Brain microvascular endothelial cell (primary cell): ENCODE measurements around the gene KAZN.

Experiments used
- DNase-seq: peaks from one replicate; pipeline ENCODE4 v3.0.0-alpha.2; 2020
- H3K27ac ChIP-seq: fragments of 250-450 bp; sonication (Bioruptor Pico); 2 replicates; pipeline ENCODE4 v1.5.1; 2020; ENCODE audit warnings: mild to moderate bottlenecking, moderate library complexity
- H3K27me3 ChIP-seq: fragments of 250-450 bp; sonication (Bioruptor Pico); replicated peaks from 2 replicates; pipeline ENCODE4 v1.5.1; 2020; ENCODE audit warnings: mild to moderate bottlenecking
- H3K36me3 ChIP-seq: fragments of 250-450 bp; sonication (Bioruptor Pico); replicated peaks from 2 replicates; pipeline ENCODE4 v1.5.1; 2020; ENCODE audit warnings: mild to moderate bottlenecking
- H3K4me3 ChIP-seq: 2 replicates; pipeline ENCODE4 v1.5.1; 2011; ENCODE audit warnings: low read depth, mild to moderate bottlenecking, control low read depth, low read length, moderate library complexity
- CTCF ChIP-seq: IDR thresholded peaks from 2 replicates; pipeline ENCODE4 v1.5.1; 2011; ENCODE audit warnings: low read depth, mild to moderate bottlenecking, moderate library complexity, low read length, control low read depth, inconsistent platforms; ENCODE audit errors: missing control alignments
- in situ Hi-C: cut with HindIII; loops from 2 replicates; pipeline ENCODE4 v1.10.0; 2017; ENCODE audit warnings: low sequenced_read_pairs, low pct_ligation_motif_present

KAZN gene

GRCh38 chr1:14686701-14687100 lies 88.2 kb downstream of the KAZN start:
- in situ Hi-C loops, result no loop called here
- no peaks in the 10 kb centered on the region for H3K36me3 ChIP-seq
- no peaks in the 10 kb centered on the region for H3K27me3 ChIP-seq
- TF ChIP-seq CTCF, result no peak
- no peak for DNase-seq
- no peak overlapping the region for H3K27ac ChIP-seq
- no peak overlapping the region for H3K4me3 ChIP-seq

GRCh38 chr1:14687147-14687546 lies 88.7 kb downstream of the KAZN start:
- no peak for DNase-seq
- Histone ChIP-seq H3K4me3 (no peak overlapping the region), H3K27me3 (no peaks in the 10 kb centered on the region), H3K36me3 (no peaks in the 10 kb centered on the region), H3K27ac (no peak overlapping the region)
- in situ Hi-C loops, result no loop called here
- no peak for TF ChIP-seq CTCF

GRCh38 chr1:14689996-14690615 lies 91.6 kb downstream of the KAZN start:
- H3K4me3 ChIP-seq, result no peak overlapping the region
- no peak overlapping the region for H3K27ac ChIP-seq
- H3K27me3 ChIP-seq, result no peaks in the 10 kb centered on the region
- in situ Hi-C loops, result no loop called here
- TF ChIP-seq CTCF, result no peak
- H3K36me3 ChIP-seq, result no peaks in the 10 kb centered on the region
- no peak for DNase-seq

- no peak for TF ChIP-seq CTCF
- in situ Hi-C loops, result no loop called here
- H3K36me3 ChIP-seq, result no peaks in the 10 kb centered on the region
Observed at GRCh38 chr1:14693949-14694348, 95.5 kb downstream of the KAZN start.

GRCh38 chr1:14694589-14694988 lies 96.1 kb downstream of the KAZN start:
- Histone ChIP-seq H3K36me3 (no peaks in the 10 kb centered on the region), H3K4me3 (no peak overlapping the region), H3K27ac (no peak overlapping the region), H3K27me3 (no peaks in the 10 kb centered on the region)
- in situ Hi-C loops, result no loop called here
- DNase-seq, result no peak
- TF ChIP-seq CTCF, result no peak

More at GRCh38 chr1:14693949-14694348, 95.5 kb downstream of the KAZN start:
- DNase-seq, result no peak
- no peaks in the 10 kb centered on the region for H3K27me3 ChIP-seq
- no peak overlapping the region for H3K4me3 ChIP-seq
- no peak overlapping the region for H3K27ac ChIP-seq

- in situ Hi-C loops, result no loop called here
Observed at GRCh38 chr1:14696761-14697160, 98.3 kb downstream of the KAZN start.

More at GRCh38 chr1:14696761-14697160, 98.3 kb downstream of the KAZN start:
- no peak for TF ChIP-seq CTCF
- no peaks in the 10 kb centered on the region for H3K36me3 ChIP-seq
- DNase-seq, result no peak
- H3K27me3 ChIP-seq, result no peaks in the 10 kb centered on the region
- H3K27ac ChIP-seq, result no peak overlapping the region
- no peak overlapping the region for H3K4me3 ChIP-seq
